ENCODE results near the gene GTF2H3. TPM values are rescaled to one million over a fixed set of nuclear protein-coding genes. Genes with fewer than 3 reads are reported as not detected.

Gene GTF2H3
- total RNA-seq, 1 donor, result 61.0 TPM

DNA sequence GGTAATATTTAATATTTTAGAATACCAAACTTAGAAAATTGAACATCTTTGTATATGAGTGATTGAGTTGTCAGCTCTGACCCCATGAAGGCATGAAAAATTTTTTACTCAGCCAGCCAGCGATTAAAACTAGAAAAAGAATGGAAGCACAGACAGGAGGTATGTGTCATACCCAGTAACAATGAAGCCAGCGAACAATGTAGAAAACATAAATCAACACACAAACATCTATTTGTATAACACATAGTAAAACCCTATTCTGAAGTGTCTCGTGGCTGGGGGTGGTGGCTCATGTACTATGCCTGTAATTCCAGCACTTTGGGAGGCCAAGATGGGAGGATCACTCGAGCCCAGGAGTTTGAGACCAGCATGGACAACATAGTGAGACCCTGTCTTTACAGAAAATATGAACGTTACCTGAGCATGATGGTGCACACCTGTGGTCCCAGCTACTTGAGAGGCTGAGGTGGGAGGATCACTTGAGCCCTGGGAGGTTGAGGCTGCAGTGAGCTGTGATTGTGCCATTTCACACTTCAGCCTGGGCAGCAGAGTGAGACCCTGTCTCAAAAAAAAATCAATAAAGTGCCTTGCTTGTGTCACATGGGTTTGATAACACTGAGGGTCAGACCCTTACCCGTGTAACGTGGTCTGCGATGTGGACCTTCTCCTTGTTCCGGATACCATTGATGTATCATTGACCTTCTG is 43.1 kb downstream of the GTF2H3 start:
- TF ChIP-seq, protein P1, sequence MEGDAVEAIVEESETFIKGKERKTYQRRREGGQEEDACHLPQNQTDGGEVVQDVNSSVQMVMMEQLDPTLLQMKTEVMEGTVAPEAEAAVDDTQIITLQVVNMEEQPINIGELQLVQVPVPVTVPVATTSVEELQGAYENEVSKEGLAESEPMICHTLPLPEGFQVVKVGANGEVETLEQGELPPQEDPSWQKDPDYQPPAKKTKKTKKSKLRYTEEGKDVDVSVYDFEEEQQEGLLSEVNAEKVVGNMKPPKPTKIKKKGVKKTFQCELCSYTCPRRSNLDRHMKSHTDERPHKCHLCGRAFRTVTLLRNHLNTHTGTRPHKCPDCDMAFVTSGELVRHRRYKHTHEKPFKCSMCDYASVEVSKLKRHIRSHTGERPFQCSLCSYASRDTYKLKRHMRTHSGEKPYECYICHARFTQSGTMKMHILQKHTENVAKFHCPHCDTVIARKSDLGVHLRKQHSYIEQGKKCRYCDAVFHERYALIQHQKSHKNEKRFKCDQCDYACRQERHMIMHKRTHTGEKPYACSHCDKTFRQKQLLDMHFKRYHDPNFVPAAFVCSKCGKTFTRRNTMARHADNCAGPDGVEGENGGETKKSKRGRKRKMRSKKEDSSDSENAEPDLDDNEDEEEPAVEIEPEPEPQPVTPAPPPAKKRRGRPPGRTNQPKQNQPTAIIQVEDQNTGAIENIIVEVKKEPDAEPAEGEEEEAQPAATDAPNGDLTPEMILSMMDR (IDR thresholded peaks at IDR 0.05; ENCODE audit: insufficient read depth, low read length), result no peak
- no peak overlapping the region for H3K4me3 ChIP-seq (ENCODE audit: low read depth, low read length)
- DNase-seq (ENCODE audit: low read depth), result no peak

DNA sequence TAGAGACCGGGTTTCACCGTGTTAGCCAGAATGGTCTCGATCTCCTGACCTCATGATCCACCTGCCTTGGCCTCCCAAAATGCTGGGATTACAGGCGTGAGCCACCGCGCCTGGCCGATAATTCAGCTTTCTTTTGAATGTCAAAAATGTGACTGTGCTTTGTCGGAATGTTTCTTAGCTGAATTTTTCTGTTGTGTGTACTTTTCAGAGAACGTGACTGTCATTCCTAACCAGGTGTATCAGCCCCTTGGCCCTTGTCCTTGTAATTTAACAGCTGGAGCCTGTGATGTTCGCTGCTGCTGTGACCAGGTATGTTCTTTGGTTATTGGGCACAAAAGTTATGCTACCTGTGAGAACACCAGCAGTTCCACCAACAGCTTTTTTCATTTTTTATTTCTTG is 45.4 kb downstream of the GTF2H3 start:
- H3K4me3 ChIP-seq (ENCODE audit: low read depth, low read length), result no peak overlapping the region
- DNase-seq (ENCODE audit: low read depth), result no peak
- TF ChIP-seq, protein P1 (IDR thresholded peaks at IDR 0.05; ENCODE audit: insufficient read depth, low read length), result no peak

DNA sequence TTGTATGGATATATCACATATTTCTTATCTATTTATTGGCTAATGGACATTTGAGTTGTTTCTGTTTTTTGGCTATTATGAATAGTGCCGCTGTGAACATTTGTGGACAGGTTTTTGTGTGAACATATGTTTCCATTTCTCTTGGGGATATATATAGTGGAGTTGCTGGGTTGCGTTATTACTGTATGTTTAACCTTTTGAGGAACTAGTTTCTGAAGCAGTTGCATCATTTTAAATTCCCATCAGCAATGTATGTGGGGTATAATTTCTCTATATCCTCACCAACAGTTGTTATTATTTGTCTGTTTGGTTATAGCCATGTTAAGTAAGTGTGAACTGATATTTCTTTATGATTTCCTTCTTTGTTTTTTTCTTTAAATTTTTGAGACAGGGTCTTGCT is 48.0 kb downstream of the GTF2H3 start:
- TF ChIP-seq, protein P1 (IDR thresholded peaks at IDR 0.05; ENCODE audit: insufficient read depth, low read length), result no peak
- H3K4me3 ChIP-seq (ENCODE audit: low read depth, low read length), result no peak overlapping the region
- no peak for DNase-seq (ENCODE audit: low read depth)

DNA sequence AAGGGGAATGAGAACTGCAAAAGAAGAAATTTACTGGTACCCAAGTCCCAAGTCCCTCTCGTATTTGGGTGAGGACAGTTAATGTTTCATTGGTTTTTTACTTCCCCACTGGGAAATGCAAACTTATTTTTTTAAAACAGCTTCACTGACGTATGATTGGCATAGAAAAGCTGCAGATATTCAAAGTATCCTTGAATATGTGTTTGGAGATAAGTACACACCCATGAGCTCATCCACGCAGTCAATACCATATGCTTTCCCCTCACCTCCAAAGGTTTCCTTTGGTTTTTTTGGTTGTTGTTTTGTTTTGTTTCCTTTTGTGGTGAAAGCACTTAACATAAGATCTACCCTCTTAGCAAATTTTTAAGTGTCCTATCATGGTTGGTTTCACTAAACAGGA is 50.3 kb downstream of the GTF2H3 start:
- TF ChIP-seq, protein P1 (IDR thresholded peaks at IDR 0.05; ENCODE audit: insufficient read depth, low read length), result no peak
- DNase-seq (ENCODE audit: low read depth), result no peak
- H3K4me3 ChIP-seq (ENCODE audit: low read depth, low read length), result no peak overlapping the region

DNA sequence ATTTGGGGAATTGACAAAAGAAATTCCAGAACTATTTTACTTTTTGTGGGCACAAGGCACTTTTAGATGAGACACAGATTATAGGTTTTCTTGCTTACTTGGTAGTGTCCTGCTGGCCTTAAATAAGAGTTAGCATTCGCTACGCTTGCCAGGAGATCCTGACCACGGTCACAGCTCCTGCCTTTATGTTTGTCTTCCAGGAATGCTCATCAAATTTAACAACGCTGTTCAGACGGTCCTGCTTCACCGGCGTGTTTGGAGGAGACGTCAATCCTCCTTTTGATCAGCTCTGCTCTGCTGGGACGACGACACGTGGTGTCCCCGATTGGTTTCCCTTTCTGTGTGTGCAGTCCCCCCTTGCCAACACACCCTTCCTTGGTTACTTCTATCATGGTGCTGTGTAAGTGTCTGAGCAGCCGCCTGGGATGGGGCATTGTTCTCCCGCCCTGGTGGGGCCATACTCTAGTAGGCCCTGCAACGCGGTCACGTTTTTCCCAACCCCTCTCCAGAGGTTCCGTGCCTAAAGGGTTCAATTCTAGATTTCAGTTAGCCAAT is 53.1 kb downstream of the GTF2H3 start:
- DNase-seq (ENCODE audit: low read depth), result no peak
- TF ChIP-seq, protein P1 (IDR thresholded peaks at IDR 0.05; ENCODE audit: insufficient read depth, low read length), result no peak
- H3K4me3 ChIP-seq (ENCODE audit: low read depth, low read length), result no peak overlapping the region

DNA sequence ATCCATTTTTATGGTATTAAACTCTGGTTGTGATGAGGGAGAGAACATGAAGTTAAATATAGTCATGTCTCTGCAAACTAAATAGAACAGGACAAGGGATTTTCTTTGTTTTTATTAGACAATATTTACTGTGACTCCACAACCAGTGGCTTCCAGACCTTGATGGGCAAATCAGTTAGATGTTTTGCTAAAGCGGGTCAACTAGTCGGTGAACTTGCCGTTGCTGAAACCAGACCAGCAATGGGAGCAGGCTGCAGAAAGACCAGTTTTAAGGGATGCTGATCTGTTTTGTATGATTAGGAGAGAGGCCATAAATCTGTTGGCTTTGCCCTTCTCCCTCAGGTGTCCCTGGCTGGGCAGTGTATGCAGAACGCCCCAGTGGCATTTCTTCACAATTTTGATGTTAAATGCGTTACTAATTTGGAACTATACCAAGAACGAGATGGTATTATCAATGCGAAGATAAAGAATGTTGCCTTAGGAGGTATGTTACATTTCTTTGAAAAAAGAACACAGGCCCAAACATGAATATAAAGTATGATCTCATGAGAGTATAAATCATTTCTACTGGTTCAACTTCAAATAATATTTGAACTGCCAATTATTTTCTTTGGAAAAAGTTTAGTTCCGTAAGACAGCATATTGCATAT is 56.7 kb downstream of the GTF2H3 start:
- no peak overlapping the region for H3K4me3 ChIP-seq (ENCODE audit: low read depth, low read length)
- TF ChIP-seq, protein P1 (IDR thresholded peaks at IDR 0.05; ENCODE audit: insufficient read depth, low read length), result no peak
- no peak for DNase-seq (ENCODE audit: low read depth)
